Activated naive CD4-positive, alpha-beta T cell treated with anti-CD3 and anti-CD28 coated beads for 36 hours (primary cell): ENCODE results near the gene NHERF2. TPM values are rescaled to one million over a fixed set of nuclear protein-coding genes. Genes with fewer than 3 reads are reported as not detected.

Experiments
- CTCF ChIA-PET: fragments of 350-600 bp; sonication (Branson Sonifier 250); formaldehyde crosslinking; loops from one replicate; lab custom pipeline; 2021; ENCODE audit warnings: antibody characterized with exemption; lab: Charles Lee
- DNase-seq: peaks from one replicate; pipeline ENCODE4 v3.0.0-alpha.2; 2020
- H3K27ac Mint-ChIP-seq: one replicate; pipeline ENCODE4 v1.8.0; 2021; ENCODE audit warnings: mild to moderate bottlenecking, mixed read lengths
- H3K27me3 Mint-ChIP-seq: one replicate; pipeline ENCODE4 v1.8.0; 2021; ENCODE audit warnings: low read depth, mixed read lengths
- H3K36me3 Mint-ChIP-seq: one replicate; pipeline ENCODE4 v1.8.0; 2021; ENCODE audit warnings: low read depth, mixed read lengths
- H3K4me1 Mint-ChIP-seq: one replicate; pipeline ENCODE4 v1.8.0; 2021; ENCODE audit warnings: low read depth, mixed read lengths
- H3K4me3 Mint-ChIP-seq: one replicate; pipeline ENCODE4 v1.8.0; 2021; ENCODE audit warnings: mild to moderate bottlenecking, moderate library complexity, mixed read lengths
- H3K9me3 Mint-ChIP-seq: one replicate; pipeline ENCODE4 v1.8.0; 2021; ENCODE audit warnings: mixed read lengths
- intact Hi-C: fragments of 100-400 bp; cut with micrococcal nuclease; formaldehyde crosslinking; loops from one replicate; pipeline ENCODE4 v1.15.1; 2023
- total RNA-seq, 2 experiments: library from RNA; stranded (reverse); gene quantifications; one replicate each; pipeline ENCODE4 v1.2.3, GENCODE V29; 2021

Gene NHERF2
- total RNA-seq, 2 experiments from 2014 or later = 1.5 to 2.1 TPM

GRCh38 chr16:2078096-2078495 lies 51.4 kb downstream of the NHERF2 start:
- H3K9me3 Mint-ChIP-seq = no peaks in the 10 kb centered on the region
- intact Hi-C loops = no loop called here
- H3K4me3 Mint-ChIP-seq = no peak overlapping the region
- H3K27me3 Mint-ChIP-seq = no peaks in the 10 kb centered on the region
- no peaks in the 10 kb centered on the region for H3K4me1 Mint-ChIP-seq
- peaks cover 3% of the 10 kb centered on the region for H3K36me3 Mint-ChIP-seq
- CTCF ChIA-PET = no interaction called here
- H3K27ac Mint-ChIP-seq = no peak overlapping the region
- DNase-seq = no peak

- Mint-ChIP-seq H3K4me3 (no peak overlapping the region), H3K9me3 (no peaks in the 10 kb centered on the region), H3K4me1 (no peaks in the 10 kb centered on the region), H3K27me3 (no peaks in the 10 kb centered on the region), H3K27ac (no peak overlapping the region), H3K36me3 (peaks cover 3% of the 10 kb centered on the region)
- DNase-seq = no peak
- intact Hi-C loops = no loop called here
- CTCF ChIA-PET = no interaction called here
Observed at GRCh38 chr16:2078691-2079090, 52.0 kb downstream of the NHERF2 start.

DNA sequence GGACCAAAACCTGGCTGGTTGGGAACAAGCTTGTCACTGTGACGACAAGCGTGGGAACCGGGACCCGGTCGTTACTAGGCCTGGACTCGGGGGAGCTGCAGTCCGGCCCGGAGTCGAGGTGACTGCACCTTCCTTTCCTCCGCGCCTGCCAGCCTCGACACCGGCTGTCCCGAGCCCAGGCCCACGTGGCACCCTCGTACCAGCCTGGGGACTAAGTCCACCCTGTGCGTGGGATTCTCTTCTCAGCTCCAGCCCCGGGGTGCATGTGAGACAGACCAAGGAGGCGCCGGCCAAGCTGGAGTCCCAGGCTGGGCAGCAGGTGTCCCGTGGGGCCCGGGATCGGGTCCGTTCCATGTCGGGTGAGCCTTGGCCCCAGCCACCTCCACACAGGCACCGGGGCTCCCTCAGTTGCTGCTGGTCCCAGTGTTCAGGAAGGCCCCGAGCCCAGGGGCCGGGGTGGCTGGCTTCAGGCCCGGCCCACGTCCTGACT lies 52.7 kb downstream of the NHERF2 start:
- DNase-seq = no peak
- H3K4me3 Mint-ChIP-seq = no peak overlapping the region
- no peaks in the 10 kb centered on the region for H3K27me3 Mint-ChIP-seq
- H3K4me1 Mint-ChIP-seq = no peaks in the 10 kb centered on the region
- peaks cover 3% of the 10 kb centered on the region for H3K36me3 Mint-ChIP-seq
- CTCF ChIA-PET = no interaction called here
- no peak overlapping the region for H3K27ac Mint-ChIP-seq
- intact Hi-C loops = no loop called here
- H3K9me3 Mint-ChIP-seq = no peaks in the 10 kb centered on the region

DNA sequence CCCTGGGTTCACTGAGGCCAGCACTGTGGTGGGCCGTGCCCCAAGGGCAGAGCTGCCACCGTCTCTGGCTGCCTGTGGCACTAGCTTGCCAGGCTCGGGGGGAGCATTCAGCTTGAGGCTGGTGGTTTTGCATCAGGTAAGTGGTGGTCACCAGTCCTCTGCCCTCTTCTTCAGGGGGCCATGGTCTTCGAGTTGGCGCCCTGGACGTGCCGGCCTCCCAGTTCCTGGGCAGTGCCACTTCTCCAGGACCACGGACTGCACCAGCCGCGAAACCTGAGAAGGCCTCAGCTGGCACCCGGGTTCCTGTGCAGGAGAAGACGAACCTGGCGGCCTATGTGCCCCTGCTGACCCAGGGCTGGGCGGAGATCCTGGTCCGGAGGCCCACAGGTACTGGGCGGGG lies 53.3 kb downstream of the NHERF2 start:
- H3K9me3 Mint-ChIP-seq = no peaks in the 10 kb centered on the region
- no peak for DNase-seq
- H3K4me1 Mint-ChIP-seq = no peaks in the 10 kb centered on the region
- CTCF ChIA-PET = no interaction called here
- H3K27ac Mint-ChIP-seq = no peak overlapping the region
- H3K4me3 Mint-ChIP-seq = no peak overlapping the region
- H3K27me3 Mint-ChIP-seq = no peaks in the 10 kb centered on the region
- intact Hi-C loops = no loop called here
- H3K36me3 Mint-ChIP-seq = no peaks in the 10 kb centered on the region

DNA sequence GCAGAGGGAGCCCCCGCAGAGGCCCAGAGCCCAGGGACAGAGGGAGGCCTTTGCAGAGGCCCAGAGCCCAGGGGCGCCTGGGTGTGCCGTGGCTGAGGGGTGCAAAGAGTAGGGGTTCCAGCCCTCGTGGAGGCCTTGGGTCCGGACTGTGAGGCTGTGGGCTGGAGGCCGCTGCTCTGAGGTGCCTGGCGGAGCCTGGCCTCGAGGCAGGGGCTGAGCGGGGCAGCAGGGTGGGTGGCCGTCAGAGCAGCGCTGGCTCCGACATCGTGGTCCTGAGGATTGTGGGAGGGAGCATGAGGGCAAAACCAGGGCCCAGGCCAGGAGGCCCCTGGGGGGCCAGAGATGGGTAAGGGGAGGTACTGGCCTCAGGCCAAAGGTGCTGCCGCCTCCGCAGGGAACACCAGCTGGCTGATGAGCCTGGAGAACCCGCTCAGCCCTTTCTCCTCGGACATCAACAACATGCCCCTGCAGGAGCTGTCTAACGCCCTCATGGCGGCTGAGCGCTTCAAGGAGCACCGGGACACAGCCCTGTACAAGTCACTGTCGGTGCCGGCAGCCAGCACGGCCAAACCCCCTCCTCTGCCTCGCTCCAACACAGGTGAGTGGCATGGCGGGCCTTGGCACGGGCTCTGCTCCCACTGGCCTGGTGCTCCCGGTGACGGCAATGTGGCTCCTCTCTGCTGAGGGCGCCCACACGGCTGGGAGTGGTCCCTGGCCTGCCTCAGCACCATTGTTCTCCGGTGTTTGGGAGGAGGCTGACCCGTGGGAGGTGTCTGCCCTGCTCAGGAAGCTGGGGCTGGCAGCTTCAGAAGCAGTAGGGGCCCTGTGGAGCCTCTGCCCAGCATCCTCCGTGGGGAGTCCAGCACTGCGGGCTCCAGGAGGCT lies 54.7 kb downstream of the NHERF2 start:
- Mint-ChIP-seq H3K4me1 (no peaks in the 10 kb centered on the region), H3K36me3 (no peaks in the 10 kb centered on the region), H3K27ac (no peak overlapping the region), H3K27me3 (no peaks in the 10 kb centered on the region), H3K4me3 (no peak overlapping the region), H3K9me3 (no peaks in the 10 kb centered on the region)
- intact Hi-C loops = no loop called here
- CTCF ChIA-PET = no interaction called here
- DNase-seq = no peak

DNA sequence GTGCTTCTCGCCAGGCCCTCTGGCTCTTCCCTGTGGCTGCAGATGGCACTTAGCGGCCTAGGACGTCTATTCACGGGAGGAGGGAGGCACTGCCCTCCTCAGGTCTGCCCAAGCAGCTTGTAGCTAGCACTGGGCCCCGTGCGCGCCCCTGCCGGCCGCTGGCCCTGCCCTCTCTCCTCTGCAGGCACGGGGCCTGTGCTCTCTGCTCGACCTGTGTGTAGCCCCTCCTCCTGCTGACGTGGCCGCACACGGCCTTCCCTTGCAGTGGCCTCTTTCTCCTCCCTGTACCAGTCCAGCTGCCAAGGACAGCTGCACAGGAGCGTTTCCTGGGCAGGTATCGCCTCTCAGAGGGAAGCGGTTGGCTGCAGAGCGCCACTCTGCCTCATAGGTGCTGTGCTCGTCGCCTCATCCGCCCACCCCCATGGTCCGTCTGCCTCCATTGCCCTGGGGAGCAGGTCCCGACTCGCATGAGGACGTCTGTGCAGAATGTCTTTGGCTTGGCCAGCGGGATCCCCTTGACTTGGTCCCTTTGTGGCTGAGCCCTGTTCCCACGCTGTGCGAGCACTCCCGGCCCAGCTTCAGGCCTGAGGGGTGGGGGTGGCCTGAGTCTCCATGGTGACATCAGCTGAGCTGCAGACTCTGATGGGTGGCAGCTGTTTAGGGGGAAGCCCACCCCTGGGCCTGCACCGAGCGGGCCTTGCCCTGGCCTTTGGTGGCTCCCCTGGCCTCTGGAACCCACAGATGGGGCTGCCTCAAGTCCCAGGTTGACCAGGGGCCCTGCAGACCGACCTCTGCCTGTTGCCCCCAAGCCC lies 55.7 kb downstream of the NHERF2 start:
- no peak overlapping the region for H3K27ac Mint-ChIP-seq
- H3K4me1 Mint-ChIP-seq = no peaks in the 10 kb centered on the region
- CTCF ChIA-PET = no interaction called here
- no peak for DNase-seq
- H3K27me3 Mint-ChIP-seq = no peaks in the 10 kb centered on the region
- H3K4me3 Mint-ChIP-seq = no peak overlapping the region
- intact Hi-C loops = no loop called here
- no peaks in the 10 kb centered on the region for H3K9me3 Mint-ChIP-seq
- H3K36me3 Mint-ChIP-seq = no peaks in the 10 kb centered on the region

DNA sequence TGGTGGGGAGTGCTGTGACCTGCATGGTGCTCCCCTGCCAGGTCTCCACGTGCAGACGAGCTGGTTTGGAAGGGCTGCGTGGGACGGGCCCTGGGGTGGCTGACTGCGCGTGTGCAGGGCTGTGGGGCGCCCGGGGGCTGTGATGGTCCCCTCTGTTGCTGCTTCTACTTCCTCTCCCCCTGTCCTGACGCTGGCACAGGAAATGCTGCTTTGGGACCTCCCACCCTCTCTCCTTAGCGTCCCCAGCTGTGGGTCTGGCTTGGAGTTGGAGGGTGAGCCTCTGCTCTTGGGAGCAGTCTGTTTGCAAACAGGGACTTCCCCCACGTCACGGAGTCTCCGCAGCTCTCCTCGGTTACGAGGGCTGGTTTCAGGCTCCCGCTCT lies 56.3 kb downstream of the NHERF2 start:
- H3K36me3 Mint-ChIP-seq = no peaks in the 10 kb centered on the region
- no peak overlapping the region for H3K4me3 Mint-ChIP-seq

GRCh38 chr16:2083409-2083808 lies 56.7 kb downstream of the NHERF2 start:
- Mint-ChIP-seq H3K36me3 (no peaks in the 10 kb centered on the region), H3K9me3 (no peaks in the 10 kb centered on the region), H3K27me3 (no peaks in the 10 kb centered on the region), H3K27ac (no peak overlapping the region), H3K4me3 (no peak overlapping the region), H3K4me1 (no peaks in the 10 kb centered on the region)
- CTCF ChIA-PET = no interaction called here
- intact Hi-C loops = no loop called here
- no peak for DNase-seq

More for the DNA sequence above, 56.3 kb downstream of the NHERF2 start:
- Mint-ChIP-seq H3K27ac (no peak overlapping the region), H3K9me3 (no peaks in the 10 kb centered on the region), H3K4me1 (no peaks in the 10 kb centered on the region), H3K27me3 (no peaks in the 10 kb centered on the region)
- intact Hi-C loops = no loop called here
- CTCF ChIA-PET = no interaction called here
- no peak for DNase-seq

GRCh38 chr16:2083876-2084780 lies 57.4 kb downstream of the NHERF2 start:
- DNase-seq = no peak
- H3K27me3 Mint-ChIP-seq = no peaks in the 10 kb centered on the region
- CTCF ChIA-PET = interaction anchor here (1.0 kb wide), 1 partner anchor 80 kb away, joined by 4 read pairs; no protein-coding TSS in a partner anchor
- H3K4me1 Mint-ChIP-seq = no peaks in the 10 kb centered on the region
- no peak overlapping the region for H3K27ac Mint-ChIP-seq
- H3K9me3 Mint-ChIP-seq = no peaks in the 10 kb centered on the region
- H3K4me3 Mint-ChIP-seq = no peak overlapping the region
- intact Hi-C loops = no loop called here
- no peaks in the 10 kb centered on the region for H3K36me3 Mint-ChIP-seq

GRCh38 chr16:2084895-2085625 lies 58.4 kb downstream of the NHERF2 start:
- CTCF ChIA-PET = interaction anchor here (1.0 kb wide), 1 partner anchor 81 kb away, joined by 4 read pairs; no protein-coding TSS in a partner anchor
- no peaks in the 10 kb centered on the region for H3K9me3 Mint-ChIP-seq
- H3K4me3 Mint-ChIP-seq = no peak overlapping the region
- H3K27me3 Mint-ChIP-seq = no peaks in the 10 kb centered on the region
- intact Hi-C loops = no loop called here
- no peaks in the 10 kb centered on the region for H3K4me1 Mint-ChIP-seq
- DNase-seq = no peak
- H3K36me3 Mint-ChIP-seq = no peaks in the 10 kb centered on the region
- no peak overlapping the region for H3K27ac Mint-ChIP-seq

DNA sequence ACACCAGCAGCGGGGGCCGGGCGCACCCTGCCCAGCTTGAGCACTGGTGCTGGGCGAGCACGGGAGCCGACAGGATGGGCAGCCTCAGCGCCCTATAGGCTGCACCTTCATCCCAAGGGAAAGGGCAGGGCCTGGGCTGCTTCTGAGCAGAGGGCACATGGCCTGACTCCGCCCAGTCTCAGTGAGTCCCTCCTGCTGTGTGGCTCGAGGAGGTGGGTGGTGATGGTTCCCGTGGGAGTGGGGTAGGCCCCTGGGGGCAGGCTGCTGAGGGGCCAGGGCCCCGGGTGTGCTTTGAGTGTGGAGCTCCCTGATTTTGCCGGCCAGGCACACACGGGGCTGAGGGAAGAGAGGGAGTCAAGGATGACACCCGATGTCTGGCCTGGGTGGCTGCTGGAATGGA lies 59.0 kb downstream of the NHERF2 start:
- no peak for DNase-seq
- H3K36me3 Mint-ChIP-seq = peaks cover 5% of the 10 kb centered on the region
- H3K27ac Mint-ChIP-seq = no peak overlapping the region
- no peak overlapping the region for H3K4me3 Mint-ChIP-seq
- intact Hi-C loops = no loop called here
- no peaks in the 10 kb centered on the region for H3K27me3 Mint-ChIP-seq
- no peaks in the 10 kb centered on the region for H3K4me1 Mint-ChIP-seq
- no peaks in the 10 kb centered on the region for H3K9me3 Mint-ChIP-seq
- CTCF ChIA-PET = interaction anchor here (0.6 kb wide), 1 partner anchor 732 kb away, joined by 3 read pairs; no protein-coding TSS in a partner anchor
